Neural crest cell (in vitro differentiated cells): Measurements from ENCODE around the gene CNIH3. TPM values are rescaled to one million over a fixed set of nuclear protein-coding genes. Genes with fewer than 3 reads are reported as not detected.

Experiments used
- DNase-seq: peaks from one replicate; pipeline ENCODE4 v3.0.0; 2021; ENCODE audit warnings: low read depth, mixed read lengths, low spot score
- H3K27ac Mint-ChIP-seq: one replicate; pipeline ENCODE4 v1.8.0; 2021; ENCODE audit warnings: mild to moderate bottlenecking, mixed read lengths; ENCODE audit not compliant: unreplicated experiment
- H3K27me3 Mint-ChIP-seq: 2 replicates; pipeline ENCODE4 v1.8.0; 2021; ENCODE audit warnings: low read depth, mild to moderate bottlenecking, mixed read lengths
- H3K36me3 Mint-ChIP-seq: 2 replicates; pipeline ENCODE4 v1.8.0; 2021; ENCODE audit warnings: low read depth, mild to moderate bottlenecking, mixed read lengths
- H3K4me1 Mint-ChIP-seq: 2 replicates; pipeline ENCODE4 v1.8.0; 2021; ENCODE audit warnings: mixed read lengths
- H3K4me3 Mint-ChIP-seq: one replicate; pipeline ENCODE4 v1.8.0; 2021; ENCODE audit warnings: mild to moderate bottlenecking, mixed read lengths
- H3K9me3 Mint-ChIP-seq: 2 replicates; pipeline ENCODE4 v1.8.0; 2021; ENCODE audit warnings: mixed read lengths
- CTCF ChIP-seq: fragments of 200-600 bp; sonication (generic); conservative IDR thresholded peaks from 2 replicates; pipeline ENCODE4 v1.5.0; 2021; ENCODE audit warnings: antibody characterized with exemption, mild to moderate bottlenecking
- total RNA-seq: library from RNA; stranded (reverse); gene quantifications from 2 replicates; pipeline ENCODE4 v1.2.1, GENCODE V29; 2021

The CNIH3 gene
- total RNA-seq, 1 donor from 2014 or later: 3.8 TPM

GRCh38 chr1:224722838-224723237 is 106.7 kb downstream of the CNIH3 start:
- Mint-ChIP-seq H3K4me1 (peaks cover 7% of the 10 kb centered on the region), H3K27ac (no peak overlapping the region), H3K27me3 (no peaks in the 10 kb centered on the region), H3K9me3 (no peaks in the 10 kb centered on the region), H3K4me3 (no peak overlapping the region), H3K36me3 (no peaks in the 10 kb centered on the region)
- no peak for DNase-seq
- no peak for TF ChIP-seq CTCF

- H3K4me3 Mint-ChIP-seq: no peak overlapping the region
- no peak for TF ChIP-seq CTCF
- H3K27me3 Mint-ChIP-seq: no peaks in the 10 kb centered on the region
- no peak overlapping the region for H3K27ac Mint-ChIP-seq
- H3K36me3 Mint-ChIP-seq: no peaks in the 10 kb centered on the region
- no peaks in the 10 kb centered on the region for H3K9me3 Mint-ChIP-seq
- H3K4me1 Mint-ChIP-seq: peaks cover 7% of the 10 kb centered on the region
- DNase-seq: no peak
Measured at GRCh38 chr1:224724566-224724965, 108.4 kb downstream of the CNIH3 start.

- H3K4me3 Mint-ChIP-seq: no peak overlapping the region
- TF ChIP-seq CTCF: no peak
- DNase-seq: no peak
- no peak overlapping the region for H3K27ac Mint-ChIP-seq
- no peaks in the 10 kb centered on the region for H3K9me3 Mint-ChIP-seq
- H3K4me1 Mint-ChIP-seq: peaks cover 9% of the 10 kb centered on the region
- no peaks in the 10 kb centered on the region for H3K36me3 Mint-ChIP-seq
- no peaks in the 10 kb centered on the region for H3K27me3 Mint-ChIP-seq
Measured at GRCh38 chr1:224726441-224727182, 110.5 kb downstream of the CNIH3 start.

GRCh38 chr1:224727351-224728289 is 111.5 kb downstream of the CNIH3 start:
- no peak overlapping the region for H3K27ac Mint-ChIP-seq
- no peak overlapping the region for H3K4me3 Mint-ChIP-seq
- H3K27me3 Mint-ChIP-seq: no peaks in the 10 kb centered on the region
- no peaks in the 10 kb centered on the region for H3K9me3 Mint-ChIP-seq
- peaks cover 16% of the 10 kb centered on the region for H3K4me1 Mint-ChIP-seq
- DNase-seq: no peak
- no peaks in the 10 kb centered on the region for H3K36me3 Mint-ChIP-seq
- TF ChIP-seq CTCF: no peak

- H3K27ac Mint-ChIP-seq: no peak overlapping the region
- H3K4me1 Mint-ChIP-seq: peaks cover 30% of the 10 kb centered on the region
- TF ChIP-seq CTCF: no peak
- H3K36me3 Mint-ChIP-seq: no peaks in the 10 kb centered on the region
- H3K9me3 Mint-ChIP-seq: no peaks in the 10 kb centered on the region
- no peak for DNase-seq
- H3K4me3 Mint-ChIP-seq: no peak overlapping the region
- no peaks in the 10 kb centered on the region for H3K27me3 Mint-ChIP-seq
Measured at GRCh38 chr1:224730540-224730939, 114.4 kb downstream of the CNIH3 start.
